Left ventricle myocardium inferior (tissue), 1 donor: ENCODE measurements around the gene EEFSEC. TPM values are rescaled to one million over a fixed set of nuclear protein-coding genes. Genes with fewer than 3 reads are reported as not detected.
A peak's percentile ranks its signal among the peaks of the same experiment; 100 is the strongest.

ENCODE experiments used
- DNase-seq: peaks from one replicate; pipeline ENCODE4 v3.0.0-alpha.2; 2020
- H3K27ac ChIP-seq: fragments of 200-600 bp; replicated peaks from 2 replicates; pipeline ENCODE4 v1.8.0; 2021
- H3K27me3 ChIP-seq: fragments of 200-600 bp; 2 replicates; pipeline ENCODE4 v1.8.0; 2021; ENCODE audit warnings: low read depth
- H3K36me3 ChIP-seq: fragments of 200-600 bp; 2 replicates; pipeline ENCODE4 v1.8.0; 2021
- H3K4me1 ChIP-seq: fragments of 200-600 bp; 2 replicates; pipeline ENCODE4 v1.8.0; 2021
- H3K4me3 ChIP-seq: fragments of 200-600 bp; 2 replicates; pipeline ENCODE4 v1.8.0; 2021; ENCODE audit warnings: mild to moderate bottlenecking, moderate library complexity
- H3K9me3 ChIP-seq: fragments of 200-600 bp; replicated peaks from 2 replicates; pipeline ENCODE4 v1.8.0; 2021
- CTCF ChIP-seq: fragments of 200-600 bp; IDR thresholded peaks from 2 replicates; pipeline ENCODE4 v1.8.0; 2021; ENCODE audit warnings: antibody characterized with exemption, mild to moderate bottlenecking, borderline replicate concordance
- intact Hi-C: fragments of 100-400 bp; cut with micrococcal nuclease; formaldehyde crosslinking; loops from one replicate; pipeline ENCODE4 v1.11.0; 2022
- total RNA-seq: library from RNA; stranded (reverse); fragmentation: NEBNext Ultra II Directional; extraction: Animal tissue kit (Norgen Biotek cat#: 25700); gene quantifications from one replicate; pipeline ENCODE4 v1.2.1, GENCODE V29; 2021
- donor health status: DM: no; HTN: yes; CAD: no; lungs with severe emphysema.

Gene EEFSEC
- total RNA-seq, 1 donor from 2014 or later, result 23.7 TPM

- H3K4me3 ChIP-seq, result no peak overlapping the region
- peaks cover 19% of the 10 kb centered on the region for H3K4me1 ChIP-seq
- H3K27me3 ChIP-seq, result no peaks in the 10 kb centered on the region
- no peak for TF ChIP-seq CTCF
- H3K36me3 ChIP-seq, result peaks cover 7% of the 10 kb centered on the region
- no peak for DNase-seq
- H3K9me3 ChIP-seq, result peaks cover 12% of the 10 kb centered on the region
- H3K27ac ChIP-seq, result no peak overlapping the region
- intact Hi-C loops, result no loop called here
Measured at GRCh38 chr3:128227507-128227906, 74.2 kb downstream of the EEFSEC start.

- no peak for DNase-seq
- H3K36me3 ChIP-seq, result no peaks in the 10 kb centered on the region
- TF ChIP-seq CTCF, result no peak
- peaks cover 3% of the 10 kb centered on the region for H3K9me3 ChIP-seq
- no peak overlapping the region for H3K27ac ChIP-seq
- intact Hi-C loops, result no loop called here
- no peak overlapping the region for H3K4me3 ChIP-seq
- no peaks in the 10 kb centered on the region for H3K27me3 ChIP-seq
- peaks cover 19% of the 10 kb centered on the region for H3K4me1 ChIP-seq
Measured at GRCh38 chr3:128228366-128228910, 75.2 kb downstream of the EEFSEC start.

- no peak for TF ChIP-seq CTCF
- intact Hi-C loops, result no loop called here
- no peak for DNase-seq
- H3K27ac ChIP-seq, result peak overlapping the region; percentile 2
- H3K9me3 ChIP-seq, result no peaks in the 10 kb centered on the region
- peaks cover 19% of the 10 kb centered on the region for H3K4me1 ChIP-seq
- H3K27me3 ChIP-seq, result no peaks in the 10 kb centered on the region
- no peak overlapping the region for H3K4me3 ChIP-seq
- H3K36me3 ChIP-seq, result no peaks in the 10 kb centered on the region
Measured at GRCh38 chr3:128229106-128229857, 76.0 kb downstream of the EEFSEC start.

GRCh38 chr3:128231606-128232005 is 78.3 kb downstream of the EEFSEC start:
- Histone ChIP-seq H3K4me3 (no peak overlapping the region), H3K36me3 (no peaks in the 10 kb centered on the region), H3K27me3 (no peaks in the 10 kb centered on the region), H3K27ac (no peak overlapping the region), H3K4me1 (peaks cover 38% of the 10 kb centered on the region), H3K9me3 (no peaks in the 10 kb centered on the region)
- no peak for DNase-seq
- intact Hi-C loops, result no loop called here
- TF ChIP-seq CTCF, result no peak

- H3K27ac ChIP-seq, result no peak overlapping the region
- no peaks in the 10 kb centered on the region for H3K36me3 ChIP-seq
- intact Hi-C loops, result no loop called here
- H3K4me1 ChIP-seq, result peaks cover 44% of the 10 kb centered on the region
- no peaks in the 10 kb centered on the region for H3K27me3 ChIP-seq
- DNase-seq, result no peak
- TF ChIP-seq CTCF, result no peak
- H3K4me3 ChIP-seq, result no peak overlapping the region
- no peaks in the 10 kb centered on the region for H3K9me3 ChIP-seq
Measured at GRCh38 chr3:128232376-128233178, 79.3 kb downstream of the EEFSEC start.
